ENCODE measurements around the gene PCDH15. TPM values are rescaled to one million over a fixed set of nuclear protein-coding genes. Genes with fewer than 3 reads are reported as not detected.
A peak's percentile ranks its signal among the peaks of the same experiment; 100 is the strongest.

PCDH15 gene
- polyA plus RNA-seq, 1 donor: 0.42 TPM

DNA sequence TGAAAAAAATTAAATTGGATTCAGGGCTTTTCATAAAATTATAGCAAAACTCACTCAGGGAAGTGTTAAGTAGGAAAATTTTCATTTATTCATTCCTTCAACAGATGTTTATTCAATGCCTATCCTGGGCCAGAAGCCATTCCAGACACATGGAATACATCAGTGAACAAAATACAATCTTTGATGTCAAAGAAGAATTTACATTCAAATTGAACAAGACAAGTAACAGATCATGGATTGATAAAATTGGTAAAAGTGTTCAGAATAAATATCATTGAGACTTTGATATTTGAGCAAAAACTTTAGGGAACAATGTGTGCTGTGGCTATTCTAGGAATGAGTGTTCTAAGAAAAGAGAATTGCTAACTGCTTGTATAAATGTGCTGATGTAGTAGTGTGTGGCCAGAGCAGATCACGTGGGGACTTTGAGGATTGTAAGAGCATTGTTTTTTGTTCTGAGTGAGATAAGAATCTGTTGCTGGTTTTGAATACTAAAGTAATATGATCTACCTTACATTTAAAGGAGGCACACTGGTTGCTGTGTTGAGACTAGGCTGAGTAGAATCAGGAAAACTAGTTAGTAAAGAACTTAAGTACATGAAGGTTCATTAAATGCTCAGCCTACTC lies 957.2 kb downstream of the PCDH15 start:
- DNase-seq (ENCODE audit: low read depth): peak; percentile 13

- no peak for DNase-seq (ENCODE audit: low read depth)
Measured at GRCh38 chr10:53841483-53842145, 959.4 kb downstream of the PCDH15 start.

DNA sequence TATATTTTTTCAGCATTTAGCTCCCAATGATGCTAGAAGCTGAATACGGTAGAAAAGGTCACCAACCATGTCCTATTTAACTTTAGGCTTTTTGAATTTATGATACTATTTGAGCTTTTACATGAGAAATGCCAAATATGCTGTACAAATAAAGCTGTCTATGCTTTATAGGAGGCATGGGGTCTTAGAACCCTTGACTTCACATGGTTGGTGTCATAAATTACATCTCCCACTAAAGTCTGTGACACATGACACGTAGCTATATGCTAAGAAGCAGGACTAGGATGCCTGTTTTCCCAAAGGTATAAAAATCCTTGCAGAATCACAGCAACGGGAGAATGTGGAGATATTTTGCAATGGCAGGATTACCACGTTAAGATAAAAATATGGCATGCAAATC lies 960.4 kb downstream of the PCDH15 start:
- no peak for DNase-seq (ENCODE audit: low read depth)

DNA sequence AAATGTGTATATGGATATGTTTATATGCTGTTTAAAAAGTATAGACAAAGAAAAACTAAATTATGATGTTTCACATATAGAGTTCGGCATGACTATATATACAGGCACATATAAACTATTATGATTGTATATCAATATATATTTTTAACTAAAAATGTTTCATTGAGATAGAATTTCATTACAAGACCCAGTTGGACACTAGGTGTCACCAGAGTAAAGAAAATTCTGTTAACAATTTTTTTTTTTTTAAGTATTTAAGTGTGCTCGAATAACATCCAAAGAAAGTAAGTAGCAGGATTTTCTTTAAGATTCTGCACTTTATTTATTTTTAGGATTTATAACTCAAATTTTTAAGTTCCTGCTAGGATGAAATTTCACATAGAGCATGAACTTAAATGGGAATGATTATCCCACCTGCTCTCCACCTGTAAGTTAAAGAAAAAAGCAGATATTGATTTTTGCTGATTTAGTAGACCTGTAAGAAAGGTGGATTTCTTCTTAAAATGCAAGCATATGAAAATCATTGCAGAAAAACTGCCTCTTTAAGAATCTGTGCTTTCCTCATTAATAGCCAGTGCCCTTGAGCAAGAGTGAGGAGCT lies 961.5 kb downstream of the PCDH15 start:
- DNase-seq (ENCODE audit: low read depth): peak; percentile 13

DNA sequence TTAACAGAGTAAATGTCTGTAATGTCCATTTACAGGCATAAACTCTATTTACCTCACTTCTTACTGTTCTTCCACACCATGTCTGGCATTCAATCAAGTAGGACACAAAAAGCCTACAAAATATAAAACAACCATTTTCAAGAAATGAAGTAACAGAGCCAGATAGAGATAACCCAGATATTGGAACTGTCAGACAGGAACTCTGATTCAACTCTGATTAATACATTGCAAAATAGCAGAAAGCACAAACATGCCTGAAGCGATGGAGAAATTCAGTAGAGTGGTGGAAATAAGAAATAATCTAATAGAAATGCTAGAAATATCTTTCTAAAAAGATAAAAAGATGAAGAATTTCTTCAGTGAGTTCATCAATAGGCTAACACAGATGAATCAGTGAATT lies 964.4 kb downstream of the PCDH15 start:
- DNase-seq (ENCODE audit: low read depth): no peak

DNA sequence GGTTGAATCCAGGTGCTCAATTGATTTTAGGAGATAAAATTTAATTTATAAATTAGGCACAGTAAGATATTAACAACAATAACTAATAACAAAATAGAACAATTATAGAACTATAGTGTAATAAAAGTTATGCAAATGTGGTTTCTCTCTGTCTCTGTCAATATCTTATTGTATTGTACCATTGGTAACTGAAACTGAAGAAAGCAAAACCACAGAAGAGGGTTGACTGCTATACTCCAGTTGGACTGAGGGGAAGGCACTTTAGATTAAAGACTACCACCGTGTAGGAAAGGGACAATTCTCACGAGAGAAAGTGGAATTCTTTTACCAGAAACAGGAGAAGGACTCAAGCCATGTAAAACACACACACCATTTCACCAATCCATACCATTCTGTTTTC lies 967.1 kb downstream of the PCDH15 start:
- no peak for DNase-seq (ENCODE audit: low read depth)

GRCh38 chr10:53827261-53827660 lies 973.8 kb downstream of the PCDH15 start:
- no peak for DNase-seq (ENCODE audit: low read depth)

DNA sequence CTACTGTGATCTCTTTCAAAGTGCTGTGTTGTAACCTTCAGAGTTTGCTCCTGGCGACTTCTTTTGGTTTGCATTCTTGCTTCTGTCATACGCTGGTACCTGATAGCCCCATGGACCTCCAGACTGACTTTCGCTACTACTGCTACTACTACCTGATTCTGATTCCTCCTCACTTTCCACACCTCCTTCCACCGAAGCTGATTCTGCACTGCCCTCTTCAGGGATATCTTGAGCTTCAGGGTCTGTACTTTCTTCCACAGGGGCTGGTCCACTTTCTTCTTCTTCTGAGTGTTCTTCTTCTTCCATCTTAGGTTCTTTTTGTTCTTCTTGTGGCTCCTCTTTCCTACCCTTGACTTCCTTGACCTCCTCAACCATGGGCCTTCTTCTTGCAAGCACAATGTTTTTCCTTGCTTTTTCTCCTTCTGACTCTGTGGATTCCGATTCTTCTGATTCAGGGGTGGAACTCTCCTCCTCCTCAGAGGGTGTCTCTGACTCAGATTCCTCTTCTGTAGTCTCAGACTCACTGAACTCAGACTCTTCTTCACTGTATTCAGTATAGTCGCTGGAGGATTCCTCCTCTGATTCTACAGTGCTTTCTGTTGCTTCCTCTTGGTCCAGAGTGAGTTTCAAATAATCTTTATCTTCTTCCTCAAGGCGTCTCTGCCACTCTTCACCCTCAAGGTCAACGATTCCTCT lies 992.2 kb downstream of the PCDH15 start:
- no peak for DNase-seq (ENCODE audit: low read depth)

DNA sequence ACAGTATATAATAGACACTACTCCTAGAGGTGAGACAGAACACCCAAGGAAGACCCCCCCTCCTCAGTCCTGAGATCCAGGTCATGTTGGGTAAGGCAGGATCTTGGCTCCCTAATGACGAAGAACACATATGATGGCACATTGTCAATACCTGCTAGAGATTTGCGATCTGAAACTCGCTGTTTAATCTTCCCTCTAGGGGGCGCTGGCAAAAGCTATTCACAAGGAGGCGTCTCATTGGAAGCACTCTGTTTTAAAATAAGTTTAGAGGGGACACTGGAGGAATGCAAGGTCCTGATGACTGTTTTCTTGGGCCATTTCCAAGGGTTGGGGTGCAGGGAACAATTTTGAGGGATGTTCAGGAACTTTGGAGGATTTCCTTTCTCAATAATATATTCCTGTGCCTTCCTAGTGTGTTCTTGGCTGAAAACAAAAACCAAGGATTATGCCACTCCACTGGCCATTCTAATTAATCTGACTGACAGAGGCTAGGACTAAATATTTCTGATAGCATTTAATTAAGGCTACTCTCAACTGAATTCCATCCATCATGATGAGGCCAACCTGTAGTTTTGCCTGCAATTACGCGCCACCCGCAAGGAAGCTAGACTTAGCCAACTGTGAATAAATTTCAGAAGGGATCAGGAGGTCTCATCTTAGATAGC lies 1014.7 kb downstream of the PCDH15 start:
- no peak for DNase-seq (ENCODE audit: low read depth)

GRCh38 chr10:53771701-53772100 lies 1029.3 kb downstream of the PCDH15 start:
- no peak for DNase-seq (ENCODE audit: low read depth)

DNA sequence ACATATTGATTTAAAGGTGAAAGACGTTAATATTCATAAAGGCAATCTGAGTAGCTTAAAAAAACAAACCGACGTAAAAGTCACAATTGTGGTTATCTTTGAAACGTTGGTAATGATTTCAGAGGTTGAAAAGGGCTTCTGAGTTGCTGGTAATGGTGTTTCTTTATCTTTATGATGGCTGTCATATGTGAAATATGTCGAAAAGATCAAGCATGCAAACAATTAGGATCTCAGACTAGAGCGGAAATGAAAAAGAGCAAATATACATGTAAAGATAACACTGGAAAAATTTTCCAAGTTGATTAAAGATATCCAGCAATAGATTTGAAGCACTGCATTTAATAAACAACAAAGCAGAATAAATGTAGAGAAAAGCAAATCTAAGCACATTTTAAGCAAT lies 1030.1 kb downstream of the PCDH15 start:
- DNase-seq (ENCODE audit: low read depth): no peak

DNA sequence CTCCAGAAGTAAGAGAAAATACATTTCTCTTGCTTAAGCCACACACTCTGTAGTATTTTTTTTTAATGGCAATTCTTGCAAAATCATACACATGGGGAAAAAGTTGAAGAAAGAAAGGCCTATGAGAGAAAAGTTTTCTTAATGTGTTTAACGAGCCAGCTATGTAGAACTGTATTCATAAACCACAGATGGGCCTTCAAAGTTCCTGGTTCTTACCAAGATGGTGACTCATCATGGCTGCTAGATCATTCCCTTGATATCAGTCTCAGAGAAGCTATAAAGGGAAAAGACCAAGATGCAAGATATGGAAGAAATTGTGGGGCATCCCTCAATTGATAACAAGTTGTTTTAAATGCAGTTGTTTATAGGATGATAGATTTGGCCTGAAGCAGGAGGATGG lies 1035.7 kb downstream of the PCDH15 start:
- no peak for DNase-seq (ENCODE audit: low read depth)

GRCh38 chr10:53754596-53755250 lies 1046.3 kb downstream of the PCDH15 start:
- DNase-seq (ENCODE audit: low read depth): no peak
